CD14-positive monocyte (primary cell): ENCODE data around the gene DRGX. TPM values are rescaled to one million over a fixed set of nuclear protein-coding genes. Genes with fewer than 3 reads are reported as not detected.

Experiments
- DNase-seq, 3 donors: peaks; one replicate each; pipeline ENCODE4 v3.0.0-alpha.2; 2011 to 2022
- H2AFZ ChIP-seq: 2 replicates; pipeline ENCODE4 v1.6.0; 2012; ENCODE audit warnings: mild to moderate bottlenecking, low read depth, low read length, inconsistent platforms; ENCODE audit not compliant: insufficient read depth, poor library complexity, severe bottlenecking
- H3K27ac ChIP-seq, 2 donors: 1 replicate in 1 of 2; 2 replicates in 1 of 2; pipeline ENCODE4 v1.5.1; 2012 to 2013; ENCODE audit warnings: low read length in 2 of 2, control low read depth in 1 of 2, inconsistent platforms in 1 of 2, low read depth in 1 of 2, mild to moderate bottlenecking in 1 of 2
- H3K27me3 ChIP-seq, 2 donors: one replicate each; pipeline versions ENCODE4 v1.6.0 to v1.6.1; 2011 to 2013; ENCODE audit warnings: low read length in 2 of 2; ENCODE audit not compliant: control insufficient read depth in 2 of 2, insufficient read depth in 2 of 2
- H3K36me3 ChIP-seq, 2 donors: replicated peaks in 1 of 2; 1 replicate in 1 of 2; 2 replicates in 1 of 2; pipeline versions ENCODE4 v1.5.1 to v1.6.1; 2012 to 2013; ENCODE audit warnings: low read length in 2 of 2, control low read depth in 1 of 2, inconsistent platforms in 1 of 2, mild to moderate bottlenecking in 1 of 2; ENCODE audit not compliant: insufficient read depth in 2 of 2, control insufficient read depth in 1 of 2
- H3K4me1 ChIP-seq, 2 donors: 1 replicate in 1 of 2; 2 replicates in 1 of 2; pipeline versions ENCODE4 v1.5.1 to v1.6.1; 2012 to 2013; ENCODE audit warnings: low read length in 2 of 2, control low read depth in 1 of 2, inconsistent platforms in 1 of 2, mild to moderate bottlenecking in 1 of 2, moderate library complexity in 1 of 2; ENCODE audit not compliant: insufficient read depth in 2 of 2, control insufficient read depth in 1 of 2
- H3K4me2 ChIP-seq: replicated peaks from 2 replicates; pipeline ENCODE3; 2012; ENCODE audit warnings: low read length, moderate library complexity, mild to moderate bottlenecking; ENCODE audit not compliant: poor library complexity, severe bottlenecking; ENCODE audit errors: extremely low read depth
- H3K4me3 ChIP-seq, 3 experiments: fragments of 200-600 bp in 1 of 3; sonication (generic) in 1 of 3; replicated peaks in 1 of 3; 1 replicate in 2 of 3; 2 replicates in 1 of 3; pipeline ENCODE4 v1.5.1; 2011 to 2013; ENCODE audit warnings: low read length in 3 of 3, mild to moderate bottlenecking in 3 of 3, control low read depth in 2 of 3, low read depth in 2 of 3, inconsistent platforms in 1 of 3, moderate library complexity in 1 of 3
- H3K79me2 ChIP-seq: 2 replicates; pipeline ENCODE4 v1.6.0; 2012; ENCODE audit warnings: mild to moderate bottlenecking, control low read depth, inconsistent platforms, low read length, moderate library complexity; ENCODE audit not compliant: insufficient read depth
- H3K9ac ChIP-seq: 2 replicates; pipeline ENCODE4 v1.6.0; 2017; ENCODE audit warnings: low read length, mild to moderate bottlenecking; ENCODE audit not compliant: insufficient read depth, poor library complexity, severe bottlenecking
- H3K9me3 ChIP-seq, 2 donors: replicated peaks in 1 of 2; 1 replicate in 1 of 2; 2 replicates in 1 of 2; pipeline versions ENCODE4 v1.5.1 to v1.6.1; 2012 to 2013; ENCODE audit warnings: low read length in 2 of 2, control low read depth in 1 of 2; ENCODE audit not compliant: control insufficient read depth in 1 of 2, insufficient read depth in 1 of 2
- H4K20me1 ChIP-seq: 2 replicates; pipeline ENCODE4 v1.6.0; 2012; ENCODE audit warnings: mild to moderate bottlenecking, low read length, control low read depth, moderate library complexity; ENCODE audit not compliant: insufficient read depth
- H3K27ac Mint-ChIP-seq, 7 donors: one replicate each; pipeline ENCODE4 v1.8.0; 2020; ENCODE audit warnings: mild to moderate bottlenecking in 7 of 7, mixed read lengths in 7 of 7, moderate library complexity in 6 of 7, inconsistent platforms in 2 of 7
- H3K27me3 Mint-ChIP-seq, 3 donors: one replicate each; pipeline ENCODE4 v1.8.0; 2021 to 2022; ENCODE audit warnings: low read depth in 3 of 3, mild to moderate bottlenecking in 3 of 3, mixed read lengths in 3 of 3, moderate library complexity in 3 of 3, inconsistent platforms in 1 of 3
- H3K36me3 Mint-ChIP-seq, 2 donors: one replicate each; pipeline ENCODE4 v1.8.0; 2020; ENCODE audit warnings: mixed read lengths in 2 of 2, inconsistent platforms in 1 of 2, mild to moderate bottlenecking in 1 of 2
- H3K4me1 Mint-ChIP-seq: one replicate; pipeline ENCODE4 v1.8.0; 2020; ENCODE audit warnings: mild to moderate bottlenecking, mixed read lengths
- H3K4me3 Mint-ChIP-seq, 2 donors: one replicate each; pipeline ENCODE4 v1.8.0; 2020; ENCODE audit warnings: mild to moderate bottlenecking in 2 of 2, mixed read lengths in 2 of 2, moderate library complexity in 1 of 2
- H3K9me3 Mint-ChIP-seq, 7 donors: one replicate each; pipeline ENCODE4 v1.8.0; 2020 to 2022; ENCODE audit warnings: mixed read lengths in 7 of 7, mild to moderate bottlenecking in 6 of 7, moderate library complexity in 6 of 7, inconsistent platforms in 2 of 7
- CTCF ChIP-seq: fragments of 200-600 bp; IDR thresholded peaks from one replicate; pipeline ENCODE4 v1.8.0; 2022; ENCODE audit warnings: antibody characterized with exemption, mild to moderate bottlenecking
- WGBS: methylation state at CpG from one replicate; pipeline ENCODE4 v1.1.5; 2013; ENCODE audit warnings: missing lambda C conversion rate; ENCODE audit not compliant: insufficient coverage; 5-methylcytosine and 5-hydroxymethylcytosine counted together
- intact Hi-C, 2 donors: fragments of 100-400 bp; cut with micrococcal nuclease; formaldehyde crosslinking; loops; one replicate each; pipeline versions ENCODE4 v1.15.0 to v1.15.1; 2023
- polyA plus RNA-seq, 3 donors: library from polyadenylated mRNA; depleted of rRNA in 1 of 3; unstranded in 2 of 3; stranded (reverse) in 1 of 3; fragments of 300-500 nt in 2 of 3; fragments of >200 nt in 1 of 3; fragmentation: Illumina TruSeq in 2 of 3; gene quantifications; 1 replicate in 2 of 3; 2 replicates in 1 of 3; pipeline ENCODE4 v1.2.3, GENCODE V29; 2012 to 2021

The DRGX gene
- polyA plus RNA-seq, 3 donors: not detected

- Histone ChIP-seq H3K9ac (no peak overlapping the region), H3K4me1 (peaks cover 23 to 34% of the 10 kb centered on the region in 2 donors), H3K9me3 (no peaks in the 10 kb centered on the region), H3K27ac (no peak overlapping the region), H3K36me3 (no peaks in the 10 kb centered on the region), H3K79me2 (no peaks in the 10 kb centered on the region), H3K4me2 (no peak overlapping the region), H4K20me1 (no peaks in the 10 kb centered on the region), H3K4me3 (no peak overlapping the region), H2AFZ (no peak overlapping the region), H3K27me3 (no peaks in the 10 kb centered on the region)
- 94% methylated on average over 3 of the region's 4 CpGs for WGBS
- DNase-seq: no peak
- TF ChIP-seq CTCF: no peak
- H3K4me1 Mint-ChIP-seq: peaks cover 35% of the 10 kb centered on the region
- H3K9me3 Mint-ChIP-seq: peaks cover 0 to 6% (median 1%) of the 10 kb centered on the region in 7 donors
- H3K27me3 Mint-ChIP-seq: peaks cover 0 to 4% (median 1%) of the 10 kb centered on the region in 3 donors
- H3K4me3 Mint-ChIP-seq: no peak overlapping the region
- no peaks in the 10 kb centered on the region for H3K36me3 Mint-ChIP-seq
- intact Hi-C loops: no loop called here
- no peak overlapping the region for H3K27ac Mint-ChIP-seq
These were observed 39.7 kb downstream of the DRGX start for GRCh38 chr10:49356181-49356580.

- Histone ChIP-seq H3K4me2 (no peak overlapping the region), H3K9ac (no peak overlapping the region), H3K4me3 (no peak overlapping the region), H3K79me2 (no peaks in the 10 kb centered on the region), H4K20me1 (no peaks in the 10 kb centered on the region), H3K27me3 (no peaks in the 10 kb centered on the region), H3K9me3 (peaks cover 2 to 5% of the 10 kb centered on the region in 2 donors), H3K27ac (no peak overlapping the region), H3K4me1 (peaks cover 21 to 33% of the 10 kb centered on the region in 2 donors), H3K36me3 (no peaks in the 10 kb centered on the region), H2AFZ (no peak overlapping the region)
- Mint-ChIP-seq H3K27me3 (peaks cover 0 to 4% (median 1%) of the 10 kb centered on the region in 3 donors), H3K9me3 (peaks cover 2 to 9% (median 4%) of the 10 kb centered on the region in 7 donors), H3K27ac (no peak overlapping the region), H3K4me1 (peaks cover 40% of the 10 kb centered on the region), H3K36me3 (peaks cover 0 to 3% of the 10 kb centered on the region in 2 donors), H3K4me3 (no peak overlapping the region)
- intact Hi-C loops: no loop called here
- WGBS: 83% methylated on average over 1 of the region's 3 CpGs
- DNase-seq: no peak
- TF ChIP-seq CTCF: no peak
These were observed 40.7 kb downstream of the DRGX start for GRCh38 chr10:49355221-49355620.
